ENCODE results near the gene NOL6.

GRCh38 chr9:33480106-33480505, 6.4 kb upstream of the NOL6 start:
- TF ChIP-seq CTCF (IDR thresholded peaks at IDR 0.05) (no peak), POLR2AphosphoS5 (IDR thresholded peaks at IDR 0.05; ENCODE audit: low read depth, low read length) (no peak), REST (IDR thresholded peaks at IDR 0.05; ENCODE audit: insufficient read depth in 1 of 2, low read depth in 2 of 2, low read length in 1 of 2) (no peak), TCF7L2 (IDR thresholded peaks at IDR 0.05; ENCODE audit: low read depth, low read length) (no peak)

Data from Panc1 (cell line).